ENCODE results near the gene TOM1.

Gene TOM1

GRCh38 chr22:35397095-35397904 is 97.6 kb downstream of the TOM1 start:
- TF ChIP-seq CTCF (conservative IDR thresholded peaks at IDR 0.05; ENCODE audit: low read depth, low read length) = no peak
- Histone ChIP-seq H3K4me3 (IDR thresholded peaks at IDR 0.05; ENCODE audit: insufficient read depth, low read depth, low read length) (no peak overlapping the region), H3K27ac (no peak overlapping the region), H3K4me2 (no peak overlapping the region), H3K27me3 (ENCODE audit: insufficient read depth, low read depth) (no peaks in the 10 kb centered on the region), H3K4me1 (ENCODE audit: low read depth, poor library complexity, severe bottlenecking) (peaks cover 18% of the 10 kb centered on the region), H3K36me3 (ENCODE audit: insufficient read depth) (no peaks in the 10 kb centered on the region), H3K9ac (no peak overlapping the region), H3K79me2 (ENCODE audit: insufficient read depth, low read depth) (peaks cover 17% of the 10 kb centered on the region; the same call in 1 of the 2 replicates), H4K20me1 (ENCODE audit: insufficient read depth) (no peaks in the 10 kb centered on the region), H2AFZ (ENCODE audit: low read depth) (no peak overlapping the region)
